Keratinocyte (primary cell): ENCODE measurements around the gene NAT10.

Experiments
- EZH2 ChIP-seq: IDR thresholded peaks from one replicate; pipeline ENCODE4 v1.6.1; 2012; ENCODE audit warnings: inconsistent platforms, mild to moderate bottlenecking, low read length, moderate library complexity
- TF ChIP-seq, protein P1 (sequence below), 3 experiments: IDR thresholded peaks in 1 of 3; conservative IDR thresholded peaks in 1 of 3; optimal IDR thresholded peaks in 1 of 3; 2 replicates in 2 of 3; 3 replicates in 1 of 3; pipeline versions ENCODE3 to v1.5.1; 2011; ENCODE audit warnings: low read length in 3 of 3, mild to moderate bottlenecking in 3 of 3, moderate library complexity in 2 of 3, control low read depth in 1 of 3, inconsistent platforms in 1 of 3; ENCODE audit not compliant: insufficient read depth in 2 of 3; ENCODE audit errors: extremely low read depth in 1 of 3

DNA sequence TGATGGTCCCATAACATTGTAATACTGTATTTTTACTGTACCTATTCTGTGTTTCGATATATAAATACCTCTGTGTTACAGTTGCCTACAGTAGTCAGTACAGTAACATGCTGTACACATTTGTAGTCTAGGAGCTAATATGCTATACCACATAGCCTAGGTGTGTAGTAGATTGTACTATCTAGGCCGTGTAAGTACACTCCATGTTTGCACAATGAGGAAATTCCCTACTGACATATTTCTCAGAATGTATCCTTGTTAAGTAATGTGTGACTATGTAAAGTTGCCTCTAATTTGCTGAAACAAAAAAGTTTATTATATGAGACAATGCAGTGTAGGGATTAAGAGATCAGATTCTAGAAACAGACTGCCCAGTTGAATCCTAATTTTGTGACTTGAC is 32.6 kb upstream of the NAT10 start:
- TF ChIP-seq EZH2: no peak
- TF ChIP-seq, protein P1, sequence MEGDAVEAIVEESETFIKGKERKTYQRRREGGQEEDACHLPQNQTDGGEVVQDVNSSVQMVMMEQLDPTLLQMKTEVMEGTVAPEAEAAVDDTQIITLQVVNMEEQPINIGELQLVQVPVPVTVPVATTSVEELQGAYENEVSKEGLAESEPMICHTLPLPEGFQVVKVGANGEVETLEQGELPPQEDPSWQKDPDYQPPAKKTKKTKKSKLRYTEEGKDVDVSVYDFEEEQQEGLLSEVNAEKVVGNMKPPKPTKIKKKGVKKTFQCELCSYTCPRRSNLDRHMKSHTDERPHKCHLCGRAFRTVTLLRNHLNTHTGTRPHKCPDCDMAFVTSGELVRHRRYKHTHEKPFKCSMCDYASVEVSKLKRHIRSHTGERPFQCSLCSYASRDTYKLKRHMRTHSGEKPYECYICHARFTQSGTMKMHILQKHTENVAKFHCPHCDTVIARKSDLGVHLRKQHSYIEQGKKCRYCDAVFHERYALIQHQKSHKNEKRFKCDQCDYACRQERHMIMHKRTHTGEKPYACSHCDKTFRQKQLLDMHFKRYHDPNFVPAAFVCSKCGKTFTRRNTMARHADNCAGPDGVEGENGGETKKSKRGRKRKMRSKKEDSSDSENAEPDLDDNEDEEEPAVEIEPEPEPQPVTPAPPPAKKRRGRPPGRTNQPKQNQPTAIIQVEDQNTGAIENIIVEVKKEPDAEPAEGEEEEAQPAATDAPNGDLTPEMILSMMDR (optimal IDR thresholded peaks at IDR 0.05 in 1 of 3, IDR thresholded peaks at IDR 0.05 in 1 of 3, conservative IDR thresholded peaks at IDR 0.05 in 1 of 3; ENCODE audit: extremely low read depth in 1 of 3, insufficient read depth in 2 of 3, low read length in 3 of 3): no peak
